ENCODE measurements around the gene MRPS18B. TPM values are rescaled to one million over a fixed set of nuclear protein-coding genes. Genes with fewer than 3 reads are reported as not detected.

Gene MRPS18B
- total and polyA plus RNA-seq, 4 donors, result 24.9 to 81.5 (median 53.6) TPM

DNA sequence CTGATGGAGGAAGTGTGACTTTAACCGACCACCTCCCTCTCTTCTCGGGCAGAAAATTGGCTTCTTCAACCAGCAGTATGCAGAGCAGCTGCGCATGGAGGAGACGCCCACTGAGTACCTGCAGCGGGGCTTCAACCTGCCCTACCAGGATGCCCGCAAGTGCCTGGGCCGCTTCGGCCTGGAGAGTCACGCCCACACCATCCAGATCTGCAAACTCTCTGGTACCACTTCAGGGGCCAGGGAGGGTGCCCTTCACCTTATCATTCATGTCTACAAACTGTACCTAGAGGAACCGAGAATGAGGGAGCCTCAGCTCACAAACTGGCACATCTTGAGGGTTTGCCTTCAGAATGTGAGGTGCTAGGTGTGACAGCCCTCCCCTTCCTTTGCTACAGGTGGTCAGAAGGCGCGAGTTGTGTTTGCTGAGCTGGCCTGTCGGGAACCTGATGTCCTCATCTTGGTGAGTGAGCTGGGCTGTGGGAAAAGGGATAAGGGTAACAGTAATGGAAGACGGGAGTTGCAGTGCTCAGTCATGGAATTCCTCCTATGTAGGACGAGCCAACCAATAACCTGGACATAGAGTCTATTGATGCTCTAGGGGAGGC is 27.8 kb upstream of the MRPS18B start:
- no peak overlapping the region for H3K9ac ChIP-seq (ENCODE audit: insufficient read depth in 1 of 2, low read length in 2 of 2)
- H3K4me1 ChIP-seq (ENCODE audit: control insufficient read depth in 5 of 5, insufficient read depth in 5 of 5, low read length in 5 of 5), result peaks cover 0 to 8% (median 3%) of the 10 kb centered on the region in 5 donors
- peaks cover 29 to 66% (median 42%) of the 10 kb centered on the region in 4 donors for H3K36me3 ChIP-seq (ENCODE audit: control insufficient read depth in 4 of 4, insufficient read depth in 4 of 4, low read length in 4 of 4)
- H3K4me3 ChIP-seq, result no peak overlapping the region
- ATAC-seq (ENCODE audit: insufficient read depth, low FRiP score), result no peak
- DNase-seq, result no peak
- H3K9me3 ChIP-seq (ENCODE audit: control insufficient read depth in 4 of 4, insufficient read depth in 3 of 4, low read length in 3 of 4), result no peaks in the 10 kb centered on the region
- no peaks in the 10 kb centered on the region for H3K27me3 ChIP-seq (ENCODE audit: control insufficient read depth in 3 of 3, insufficient read depth in 3 of 3, low read length in 2 of 3)
- H3K27ac ChIP-seq (ENCODE audit: low read depth in 1 of 2, low read length in 1 of 2), result peak overlapping the region in 1 of 2 donors; percentile 37
- TF ChIP-seq CTCF (IDR thresholded peaks at IDR 0.05; ENCODE audit: control extremely low read depth, extremely low read depth), result no peak
- WGBS, 2 donors, result 83 to 90% methylated on average over 15 of the region's 15 CpGs

DNA sequence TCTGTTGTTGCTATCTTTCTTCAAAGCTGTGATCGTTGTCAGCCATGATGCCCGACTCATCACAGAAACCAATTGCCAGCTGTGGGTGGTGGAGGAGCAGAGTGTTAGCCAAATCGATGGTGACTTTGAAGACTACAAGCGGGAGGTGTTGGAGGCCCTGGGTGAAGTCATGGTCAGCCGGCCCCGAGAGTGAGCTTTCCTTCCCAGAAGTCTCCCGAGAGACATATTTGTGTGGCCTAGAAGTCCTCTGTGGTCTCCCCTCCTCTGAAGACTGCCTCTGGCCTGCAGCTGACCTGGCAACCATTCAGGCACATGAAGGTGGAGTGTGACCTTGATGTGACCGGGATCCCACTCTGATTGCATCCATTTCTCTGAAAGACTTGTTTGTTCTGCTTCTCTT is 27.1 kb upstream of the MRPS18B start:
- Histone ChIP-seq H3K4me1 (ENCODE audit: control insufficient read depth in 5 of 5, insufficient read depth in 5 of 5, low read length in 5 of 5) (peaks cover 0 to 8% (median 3%) of the 10 kb centered on the region in 5 donors), H3K36me3 (ENCODE audit: control insufficient read depth in 4 of 4, insufficient read depth in 4 of 4, low read length in 4 of 4) (peaks cover 22 to 60% (median 36%) of the 10 kb centered on the region in 4 donors), H3K27me3 (ENCODE audit: control insufficient read depth in 3 of 3, insufficient read depth in 3 of 3, low read length in 2 of 3) (no peaks in the 10 kb centered on the region), H3K9me3 (ENCODE audit: control insufficient read depth in 4 of 4, insufficient read depth in 3 of 4, low read length in 3 of 4) (no peaks in the 10 kb centered on the region), H3K9ac (ENCODE audit: insufficient read depth in 1 of 2, low read length in 2 of 2) (no peak overlapping the region), H3K27ac (ENCODE audit: low read depth in 1 of 2, low read length in 1 of 2) (peak overlapping the region in 1 of 2 donors; percentile 14), H3K4me3 (no peak overlapping the region)
- DNase-seq (no peak), ATAC-seq (ENCODE audit: insufficient read depth, low FRiP score) (no peak)
- WGBS, 2 donors, result 75 to 89% methylated on average over 8 of the region's 8 CpGs
- no peak for TF ChIP-seq CTCF (IDR thresholded peaks at IDR 0.05; ENCODE audit: control extremely low read depth, extremely low read depth)

GRCh38 chr6:30591008-30591407 is 26.6 kb upstream of the MRPS18B start:
- ATAC-seq (ENCODE audit: insufficient read depth, low FRiP score) (peak; percentile 55), DNase-seq (peak; percentile 45 to 84 (median 67))
- peak overlapping the region in 1 of 2 donors; percentile 14 for H3K27ac ChIP-seq (ENCODE audit: low read depth in 1 of 2, low read length in 1 of 2)
- 34 to 54% methylated on average over 1 of the region's 1 CpG for WGBS, 2 donors
- no peaks in the 10 kb centered on the region for H3K9me3 ChIP-seq (ENCODE audit: control insufficient read depth in 4 of 4, insufficient read depth in 3 of 4, low read length in 3 of 4)
- TF ChIP-seq CTCF (IDR thresholded peaks at IDR 0.05; ENCODE audit: control extremely low read depth, extremely low read depth), result no peak
- peaks cover 22 to 55% (median 31%) of the 10 kb centered on the region in 4 donors for H3K36me3 ChIP-seq (ENCODE audit: control insufficient read depth in 4 of 4, insufficient read depth in 4 of 4, low read length in 4 of 4)
- H3K9ac ChIP-seq (ENCODE audit: insufficient read depth in 1 of 2, low read length in 2 of 2), result no peak overlapping the region
- H3K27me3 ChIP-seq (ENCODE audit: control insufficient read depth in 3 of 3, insufficient read depth in 3 of 3, low read length in 2 of 3), result no peaks in the 10 kb centered on the region
- H3K4me3 ChIP-seq, result no peak overlapping the region
- H3K4me1 ChIP-seq (ENCODE audit: control insufficient read depth in 5 of 5, insufficient read depth in 5 of 5, low read length in 5 of 5), result peaks cover 0 to 8% (median 3%) of the 10 kb centered on the region in 5 donors

Data from lung (tissue), 12 donors.